SK-N-SH treated with all-trans-retinoic acid at 6 μM for 48 hours (cell line): ENCODE measurements around the gene LRCH3.

Source experiments
- BACH2 ChIP-seq: fragments of 250-450 bp; sonication (Bioruptor Pico); IDR thresholded peaks from 2 replicates; pipeline ENCODE4 v1.9.0; 2021; ENCODE audit warnings: mild to moderate bottlenecking, borderline replicate concordance
- CSRNP3 ChIP-seq: fragments of 250-450 bp; sonication (Bioruptor Pico); IDR thresholded peaks from 2 replicates; pipeline ENCODE4 v1.5.1; 2021; ENCODE audit warnings: mild to moderate bottlenecking, moderate library complexity
- OSR1 ChIP-seq: fragments of 250-450 bp; sonication (Bioruptor Pico); IDR thresholded peaks from 2 replicates; pipeline ENCODE4 v1.8.0; 2022; ENCODE audit warnings: moderate library complexity, mild to moderate bottlenecking, inconsistent platforms
- ZFP3 ChIP-seq: fragments of 250-450 bp; sonication (Bioruptor Pico); IDR thresholded peaks from 2 replicates; pipeline ENCODE4 v1.5.0; 2020; ENCODE audit warnings: mild to moderate bottlenecking, moderate library complexity
- ZFP30 ChIP-seq: fragments of 450-650 bp; formaldehyde crosslinking; IDR thresholded peaks from 2 replicates; pipeline ENCODE4 v1.5.0; 2022; ENCODE audit warnings: mild to moderate bottlenecking, moderate library complexity
- ZNF565 ChIP-seq: fragments of 450-650 bp; formaldehyde crosslinking; conservative IDR thresholded peaks from 2 replicates; pipeline ENCODE4 v1.5.0; 2020; ENCODE audit warnings: low read depth, mild to moderate bottlenecking, moderate library complexity

GRCh38 chr3:197758512-197758911 lies 32.5 kb upstream of the LRCH3 start:
- TF ChIP-seq ZNF565 (no peak), ZFP3 (CRISPR knock-in tag) (no peak), OSR1 (no peak), CSRNP3 (no peak), ZFP30 (CRISPR knock-in tag) (no peak), BACH2 (CRISPR knock-in tag) (no peak)
